GM18858 (cell line): ENCODE results near the gene CXCL12.

Source experiments
- ATAC-seq: cut with Tn5 transposase; IDR thresholded peaks from one replicate; pipeline ENCODE4 v1.9.1; 2021; ENCODE audit not compliant: unreplicated experiment

Gene CXCL12

GRCh38 chr10:44339218-44339617, 45.7 kb downstream of the CXCL12 start:
- ATAC-seq: no peak

DNA sequence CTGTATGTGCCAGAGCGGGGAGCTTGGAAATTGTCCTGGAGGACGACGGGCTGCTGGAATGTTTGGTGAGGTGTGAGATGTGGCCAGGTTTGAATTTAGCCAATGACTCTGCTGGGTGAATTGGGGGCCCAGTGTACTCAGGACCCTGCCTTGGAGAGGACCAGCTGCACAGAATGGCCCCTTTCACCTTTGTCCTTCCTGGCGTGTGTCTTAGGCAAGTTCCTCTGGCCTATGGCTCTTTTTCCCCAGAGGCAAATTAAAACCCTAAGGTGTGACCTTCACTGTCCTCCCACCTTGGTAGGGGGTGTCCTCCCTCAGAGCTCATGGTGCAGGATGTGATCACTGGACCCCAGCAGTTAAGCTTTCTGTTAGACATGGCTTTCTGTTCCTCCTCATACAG, 47.8 kb downstream of the CXCL12 start:
- no peak for ATAC-seq

DNA sequence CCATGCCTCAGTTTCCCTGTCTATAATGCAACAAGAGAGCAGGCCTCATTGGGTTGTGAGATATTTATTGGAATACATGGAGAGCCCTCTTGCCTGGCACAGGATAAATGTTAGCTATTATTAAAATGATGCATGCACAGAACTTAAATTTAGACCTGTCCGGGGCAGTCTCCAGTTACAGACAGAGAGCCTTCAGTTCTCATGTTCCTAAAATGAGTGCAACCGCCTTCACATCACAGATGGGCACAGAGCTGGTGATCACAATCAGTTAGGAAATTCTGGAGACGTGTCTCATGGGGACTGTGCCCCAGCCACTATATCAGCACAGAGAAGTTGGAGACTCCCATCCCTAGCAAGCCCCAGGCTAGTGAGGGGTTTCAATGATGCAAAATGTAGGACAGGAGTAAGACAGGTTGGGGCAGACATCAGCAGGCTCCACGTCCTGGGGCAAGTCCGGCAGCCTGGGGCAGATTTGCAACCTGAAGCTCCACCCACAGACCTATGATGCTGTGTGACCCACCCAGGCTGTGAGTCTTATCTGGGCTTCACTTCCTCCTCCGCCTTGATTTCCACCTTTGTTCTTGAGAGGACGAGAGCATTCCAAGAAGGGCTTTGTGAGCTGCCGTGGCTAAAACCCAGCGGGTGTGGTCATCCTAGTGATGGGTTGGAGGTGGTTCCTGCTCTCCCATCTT, 49.4 kb downstream of the CXCL12 start:
- no peak for ATAC-seq

DNA sequence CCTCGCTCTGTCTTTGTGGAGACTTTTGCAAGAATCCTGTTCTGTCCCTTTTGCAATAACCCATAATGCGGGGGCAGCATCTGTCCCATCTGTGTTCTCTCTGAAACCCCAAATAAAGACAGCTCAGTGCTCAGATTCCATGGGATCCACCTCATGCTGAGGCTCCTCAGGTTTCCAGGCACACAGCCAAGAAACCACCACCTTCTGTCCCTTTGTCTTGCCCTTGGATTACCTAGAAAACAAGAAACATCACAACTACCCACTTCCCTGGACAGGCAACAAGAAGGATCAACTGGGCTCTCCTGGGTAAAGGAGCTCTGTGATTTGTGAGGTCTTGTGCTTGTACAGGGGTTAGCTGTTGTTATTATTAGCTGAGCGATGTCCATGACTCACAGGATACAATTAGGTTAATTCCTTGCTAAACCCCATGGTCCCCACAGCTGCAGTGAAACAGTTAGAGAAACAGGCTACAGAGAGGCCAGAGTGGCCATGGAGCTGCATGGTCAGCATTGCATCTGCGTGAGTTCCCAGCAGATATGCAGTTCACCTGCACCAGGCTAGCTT, 50.2 kb downstream of the CXCL12 start:
- no peak for ATAC-seq

- no peak for ATAC-seq
These were observed 50.8 kb downstream of the CXCL12 start for GRCh38 chr10:44334091-44334490.

- ATAC-seq: no peak
These were observed 51.4 kb downstream of the CXCL12 start for GRCh38 chr10:44333511-44333910.

DNA sequence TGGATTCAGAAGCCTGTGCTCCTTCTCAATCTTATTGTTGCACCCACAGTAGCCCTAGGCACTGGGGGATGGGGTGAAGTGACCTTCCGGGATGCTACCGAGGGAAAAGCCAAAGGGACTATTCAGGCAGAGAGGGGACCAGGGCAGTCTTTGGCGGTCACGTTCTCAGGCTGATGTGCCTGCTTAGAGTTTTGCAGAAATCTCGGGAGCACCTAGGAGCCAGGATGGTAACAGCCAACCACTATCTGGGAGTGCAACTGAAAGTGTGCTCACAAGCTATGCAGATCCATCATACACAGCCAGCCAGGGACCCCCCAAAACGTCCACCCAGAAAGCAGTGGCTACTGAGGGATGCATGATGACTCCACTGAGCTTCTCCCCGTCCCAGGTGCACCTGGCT, 52.4 kb downstream of the CXCL12 start:
- no peak for ATAC-seq

DNA sequence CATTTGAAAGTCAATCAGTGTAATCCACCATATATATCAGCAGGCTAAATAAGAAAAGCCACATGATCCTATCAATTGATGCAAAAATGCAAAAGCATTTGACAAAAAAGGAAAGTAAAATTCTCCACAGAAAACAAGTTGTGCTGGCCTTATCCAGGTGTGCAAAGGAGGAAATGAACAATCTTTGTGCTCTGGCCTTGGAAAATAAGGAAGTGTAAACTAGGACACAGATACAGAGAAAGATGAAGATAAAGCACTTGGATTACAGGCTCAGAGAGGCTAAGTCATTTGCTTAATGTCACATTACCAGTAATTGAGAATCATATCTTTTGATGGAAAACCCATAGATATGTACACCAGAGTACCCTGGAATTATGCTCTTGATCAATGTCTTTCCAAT, 54.5 kb downstream of the CXCL12 start:
- no peak for ATAC-seq

DNA sequence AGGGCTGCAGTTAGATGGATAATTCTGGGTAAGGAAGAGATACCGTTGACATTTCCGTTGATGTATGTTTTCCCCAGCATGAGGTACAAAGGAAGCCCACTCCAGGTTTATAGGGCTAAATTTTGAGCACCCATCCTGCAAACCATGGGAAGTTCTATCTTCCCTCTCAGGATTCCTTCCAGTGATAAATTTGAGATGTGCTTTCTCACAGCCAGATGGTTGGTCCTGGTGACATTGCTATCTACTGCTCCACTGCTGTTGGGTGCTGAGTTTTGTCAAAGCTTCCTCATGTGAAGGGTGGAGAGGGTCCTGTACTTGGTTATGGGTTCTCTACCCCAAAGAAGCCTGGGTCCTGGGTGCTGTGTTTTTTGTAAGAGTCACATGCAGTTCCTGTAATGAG, 57.4 kb downstream of the CXCL12 start:
- ATAC-seq: no peak
